DMS 273 (cell line): ENCODE data around the gene PKDCC.

Experiments
- DNase-seq: peaks from one replicate; lab custom pipeline; 2025; ENCODE audit not compliant: unreplicated experiment; lab: John Stamatoyannopoulos, UW

PKDCC gene, protein sequence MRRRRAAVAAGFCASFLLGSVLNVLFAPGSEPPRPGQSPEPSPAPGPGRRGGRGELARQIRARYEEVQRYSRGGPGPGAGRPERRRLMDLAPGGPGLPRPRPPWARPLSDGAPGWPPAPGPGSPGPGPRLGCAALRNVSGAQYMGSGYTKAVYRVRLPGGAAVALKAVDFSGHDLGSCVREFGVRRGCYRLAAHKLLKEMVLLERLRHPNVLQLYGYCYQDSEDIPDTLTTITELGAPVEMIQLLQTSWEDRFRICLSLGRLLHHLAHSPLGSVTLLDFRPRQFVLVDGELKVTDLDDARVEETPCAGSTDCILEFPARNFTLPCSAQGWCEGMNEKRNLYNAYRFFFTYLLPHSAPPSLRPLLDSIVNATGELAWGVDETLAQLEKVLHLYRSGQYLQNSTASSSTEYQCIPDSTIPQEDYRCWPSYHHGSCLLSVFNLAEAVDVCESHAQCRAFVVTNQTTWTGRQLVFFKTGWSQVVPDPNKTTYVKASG

DNA sequence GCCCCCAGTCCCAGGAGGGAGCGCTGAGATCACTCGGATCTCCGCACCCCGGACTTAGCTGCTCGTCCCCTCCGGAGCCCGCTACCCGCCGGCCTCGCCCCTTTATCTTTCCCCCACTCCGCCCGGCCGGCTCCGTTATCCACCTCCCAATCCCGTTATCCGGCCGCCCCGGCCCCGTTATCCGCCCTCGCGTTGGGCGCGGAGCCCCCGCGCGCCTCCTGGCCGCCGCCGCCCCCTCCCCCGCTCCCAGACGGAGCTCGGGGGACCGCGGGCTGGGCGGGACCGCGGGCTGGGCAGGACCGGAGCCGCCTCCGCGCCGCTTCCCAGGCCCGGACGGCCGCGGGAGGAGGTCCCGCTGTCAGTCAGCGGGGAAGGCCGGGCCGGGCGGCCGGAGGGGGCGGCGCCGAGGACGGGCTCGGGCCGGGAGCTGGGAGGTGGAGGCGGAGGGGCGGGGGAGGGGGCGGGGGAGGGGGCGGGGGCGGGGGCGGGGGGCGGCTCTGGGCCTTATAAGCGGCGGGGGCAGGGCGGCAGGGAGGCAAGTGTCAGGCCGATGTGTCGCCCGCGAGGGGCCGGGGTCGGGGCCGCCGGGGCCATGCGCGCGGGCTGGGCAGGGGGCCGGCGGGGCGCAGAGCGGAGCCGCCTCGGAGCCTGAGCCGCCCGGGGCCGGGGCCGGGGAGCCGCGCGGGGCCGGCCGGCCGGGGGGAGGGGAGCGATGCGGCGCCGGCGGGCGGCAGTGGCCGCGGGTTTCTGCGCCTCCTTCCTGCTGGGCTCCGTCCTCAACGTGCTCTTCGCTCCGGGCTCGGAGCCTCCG is at the start of gene PKDCC:
TSS of gene PKDCC (plus strand) at position 534 of the 811 bp plus-strand sequence. CDS start at position 713, 179 bp downstream.
- peak; percentile 95 for DNase-seq

DNA sequence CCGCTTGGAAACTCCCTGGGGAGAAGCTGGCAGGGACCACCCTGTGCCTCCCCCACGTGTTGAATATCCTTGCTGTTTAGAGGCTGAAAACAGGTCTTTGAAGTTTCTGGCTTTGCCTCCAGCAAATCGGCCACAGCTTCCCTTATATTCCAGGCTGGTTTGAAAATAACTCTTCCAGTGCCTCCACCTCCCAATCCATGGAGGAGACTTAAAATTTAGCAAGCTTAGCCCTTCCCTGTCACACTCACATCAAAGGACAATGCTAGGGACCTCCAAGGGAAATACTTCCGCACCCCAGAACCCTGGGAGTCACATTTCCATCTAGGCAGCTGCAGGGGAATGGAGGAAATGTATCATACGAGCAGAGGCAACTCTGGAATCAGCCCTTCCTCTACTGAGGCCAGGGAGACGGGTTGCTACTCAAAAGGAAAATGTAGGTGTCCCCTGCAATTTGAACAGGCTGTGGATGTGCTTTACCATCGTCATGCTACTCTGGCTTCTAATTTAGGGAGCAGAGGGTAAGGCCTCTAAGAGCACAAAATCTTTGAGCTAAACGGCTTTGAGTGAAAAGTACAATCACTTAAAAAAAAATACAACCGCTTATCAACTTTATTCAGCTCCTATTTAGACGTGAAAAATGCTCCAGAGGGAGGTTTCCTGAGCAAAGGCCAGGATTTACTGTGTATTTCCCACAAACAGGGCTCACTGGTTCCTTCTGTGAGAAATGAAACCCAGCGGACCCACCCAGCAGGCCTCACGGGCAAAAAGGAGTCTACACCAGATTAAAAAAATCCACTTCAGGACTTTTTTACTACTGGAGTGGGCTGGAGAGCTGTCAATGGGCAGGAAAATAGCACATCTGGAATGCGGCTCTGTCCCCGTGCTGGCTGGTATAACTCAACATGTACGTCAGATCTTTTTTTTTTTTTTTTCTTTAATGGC is 49.4 kb upstream of the PKDCC start:
- no peak for DNase-seq

DNA sequence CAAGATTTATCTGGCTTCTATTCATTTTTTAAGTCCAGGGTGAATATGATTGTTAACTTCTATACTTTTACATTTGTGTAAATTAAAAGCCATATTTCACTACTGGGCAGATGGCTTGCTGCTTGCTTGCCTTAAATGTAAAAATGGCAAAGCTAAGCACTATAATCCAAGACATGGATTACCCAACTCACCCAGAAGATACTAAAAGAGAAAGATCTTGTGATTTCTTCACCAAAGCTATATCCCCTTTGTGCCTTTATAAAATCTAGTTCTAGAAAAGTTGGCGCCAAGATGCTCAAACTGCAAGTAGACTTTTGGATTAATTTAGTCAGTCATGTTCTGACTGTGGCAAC is 48.7 kb upstream of the PKDCC start:
- no peak for DNase-seq

DNA sequence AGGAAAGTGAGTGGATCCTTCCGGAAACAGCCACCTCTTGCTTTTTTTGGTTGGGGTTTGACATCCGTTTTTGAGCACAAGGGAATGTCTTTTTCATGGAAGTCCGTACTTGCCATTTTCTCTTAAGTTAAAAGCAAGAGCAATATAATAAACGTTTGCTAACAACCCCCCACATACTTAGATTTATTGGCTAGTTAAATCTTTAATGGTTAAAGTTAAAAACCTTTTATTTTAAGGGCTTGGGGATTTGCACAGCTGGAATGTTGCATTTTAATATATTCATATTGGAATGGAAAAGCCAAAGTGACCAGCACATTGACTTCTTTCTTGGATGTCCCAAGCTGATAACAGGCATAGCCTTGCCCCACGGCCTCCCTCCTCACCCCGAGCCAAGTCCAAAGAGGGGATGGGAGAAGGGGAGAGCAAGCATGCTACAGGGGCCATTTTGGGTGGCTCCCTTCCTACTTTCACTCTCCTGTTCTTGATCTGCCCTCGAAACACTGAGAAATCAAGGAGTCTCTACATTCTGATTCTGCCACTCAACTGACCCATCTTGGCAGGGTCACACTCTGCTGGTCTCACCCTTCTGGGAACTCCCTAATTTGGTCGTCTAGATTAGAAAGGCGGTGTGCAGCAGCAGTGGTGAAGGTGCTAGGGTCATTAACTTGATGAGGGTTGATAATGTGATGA is 48.1 kb upstream of the PKDCC start:
- no peak for DNase-seq

DNA sequence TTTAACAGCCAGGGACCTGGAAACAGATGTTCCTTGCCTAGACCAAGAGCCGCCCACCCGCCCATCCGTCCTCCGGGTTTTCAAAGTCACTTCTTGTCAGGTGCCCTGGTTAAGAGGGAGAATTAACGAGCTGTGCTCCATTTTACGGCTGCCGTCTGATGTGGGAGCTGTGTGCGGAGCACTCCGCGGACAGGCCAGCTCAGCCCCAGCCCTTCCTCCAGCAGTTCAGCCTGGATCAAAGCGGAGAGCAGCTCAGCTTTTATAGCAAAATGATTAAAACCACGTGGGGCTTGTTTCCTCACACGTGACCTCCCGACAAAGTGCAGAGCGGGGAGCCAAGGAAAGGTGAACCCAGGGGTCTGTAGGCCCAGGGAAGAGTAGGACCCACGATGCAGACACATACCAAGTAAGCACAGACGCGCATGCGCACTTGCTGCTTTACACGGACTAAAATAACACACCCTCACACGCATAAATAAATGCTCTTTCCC is 46.1 kb upstream of the PKDCC start:
- no peak for DNase-seq

DNA sequence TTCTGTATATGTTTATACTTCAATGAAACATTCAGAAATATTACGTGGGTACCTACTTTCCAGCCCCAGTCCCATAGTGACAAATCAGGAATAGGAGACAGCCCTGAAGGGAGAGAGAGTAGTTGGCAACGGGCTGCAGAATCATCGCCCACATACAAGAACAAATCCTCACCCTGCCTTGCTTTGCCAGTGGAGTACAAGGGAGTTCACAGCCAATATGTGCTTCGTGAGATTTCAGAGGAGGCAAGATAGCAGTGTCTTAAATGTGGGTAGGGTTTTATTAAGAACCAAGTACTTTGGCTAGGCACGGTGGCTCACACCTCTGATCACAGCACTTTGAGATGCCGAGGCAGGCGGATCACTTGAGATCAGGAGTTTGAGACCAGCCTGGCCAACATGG is 40.3 kb upstream of the PKDCC start:
- no peak for DNase-seq

DNA sequence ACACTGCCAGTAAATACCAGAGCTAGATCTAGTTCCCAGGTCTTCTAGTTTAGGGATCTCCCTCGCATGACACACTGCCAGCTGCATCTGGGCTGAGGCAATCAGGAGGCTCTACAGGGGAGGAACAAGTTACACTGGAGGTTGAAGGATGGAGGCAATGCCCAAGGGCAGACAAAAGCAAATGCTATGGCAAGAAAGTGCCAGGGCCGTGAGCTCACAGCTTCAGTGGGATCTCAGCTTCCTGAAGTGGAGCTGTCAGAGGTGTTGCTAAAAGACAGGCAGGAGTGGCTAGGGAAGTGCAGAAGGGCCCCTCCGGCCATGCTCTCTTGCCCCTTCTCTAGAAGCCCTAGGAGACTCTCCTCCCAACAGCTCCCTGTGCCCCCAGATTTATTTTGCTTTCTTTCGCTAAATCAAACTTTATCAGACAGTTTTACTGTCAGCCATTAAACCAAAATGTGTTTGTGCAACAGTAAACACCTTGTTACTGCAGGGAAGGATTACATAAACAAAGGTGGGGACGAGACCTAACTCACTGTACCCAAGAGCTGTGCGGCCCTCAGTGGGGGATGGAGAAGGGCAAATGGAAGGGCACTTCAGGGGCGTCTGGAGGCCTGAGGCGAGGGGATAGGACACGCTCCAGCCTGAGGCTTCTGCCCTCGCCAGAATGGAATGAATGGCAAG is 39.4 kb upstream of the PKDCC start:
- no peak for DNase-seq

DNA sequence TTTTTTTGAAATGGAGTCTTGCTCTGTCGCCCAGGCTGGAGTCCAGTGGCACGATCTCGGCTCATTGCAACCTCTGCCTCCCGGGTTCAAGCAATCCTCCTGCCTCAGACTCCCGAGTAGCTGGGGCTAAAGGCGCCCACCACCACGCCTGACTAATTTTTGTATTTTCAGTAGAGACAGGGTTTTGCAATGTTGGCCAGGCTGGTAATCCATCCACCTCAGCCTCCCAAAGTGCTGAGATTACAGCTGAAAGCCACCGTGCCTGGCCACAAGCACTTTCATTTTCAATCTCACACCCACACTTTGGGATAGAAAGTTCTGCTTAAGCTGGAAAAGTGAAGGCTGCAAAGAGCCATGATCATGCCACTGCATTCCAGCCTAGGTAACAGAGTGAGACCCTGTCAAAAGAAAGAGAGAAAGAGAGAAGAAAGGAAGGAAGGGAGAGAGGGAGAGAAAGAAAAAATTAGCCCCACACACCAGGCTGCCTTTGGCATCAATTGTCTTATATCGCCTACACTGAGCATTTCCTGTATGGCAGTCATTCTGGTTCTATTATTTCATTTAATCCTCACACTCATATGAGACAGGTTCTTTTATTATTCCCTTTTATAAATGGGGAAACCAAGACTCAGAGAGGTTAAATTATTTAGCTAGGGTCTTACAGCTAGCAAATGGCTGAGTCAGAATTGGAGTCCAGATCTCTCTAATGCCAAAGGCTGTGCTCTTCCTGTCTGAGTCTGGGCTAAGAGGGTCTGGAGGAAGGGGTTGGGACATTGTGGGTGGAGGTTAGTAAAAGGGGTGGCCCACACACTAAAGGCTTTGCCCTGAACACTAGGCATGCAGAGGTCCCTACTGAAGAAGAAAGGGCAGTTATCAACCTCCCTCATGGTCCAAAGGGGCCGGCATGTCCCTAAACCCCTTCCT is 37.9 kb upstream of the PKDCC start:
- no peak for DNase-seq

DNA sequence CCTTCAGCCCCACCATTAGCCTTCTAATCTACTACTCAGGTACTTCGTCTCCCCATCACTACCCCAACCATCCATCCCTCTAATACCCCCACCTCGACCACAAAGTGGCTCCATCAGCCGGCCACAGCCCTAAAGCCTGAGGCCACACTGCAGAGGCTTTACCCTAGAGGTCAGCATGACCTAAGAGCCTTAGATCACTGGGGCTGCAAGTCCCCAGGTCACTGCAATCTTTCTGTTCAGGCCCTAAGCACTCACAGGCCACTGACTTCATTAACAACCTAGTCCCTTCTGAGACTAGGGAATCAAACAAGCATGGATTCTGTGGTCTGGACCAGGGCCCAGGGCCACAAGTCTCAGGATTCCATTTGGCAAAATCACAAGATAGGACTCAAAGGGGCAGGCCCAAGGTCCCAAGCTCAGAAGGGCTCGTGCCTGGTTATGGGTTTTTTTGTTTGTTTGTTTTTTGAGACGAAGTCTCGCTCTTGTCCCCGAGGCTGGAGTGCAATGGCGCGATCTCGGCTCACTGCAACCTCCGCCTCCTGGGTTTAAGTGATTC is 37.0 kb upstream of the PKDCC start:
- no peak for DNase-seq

DNA sequence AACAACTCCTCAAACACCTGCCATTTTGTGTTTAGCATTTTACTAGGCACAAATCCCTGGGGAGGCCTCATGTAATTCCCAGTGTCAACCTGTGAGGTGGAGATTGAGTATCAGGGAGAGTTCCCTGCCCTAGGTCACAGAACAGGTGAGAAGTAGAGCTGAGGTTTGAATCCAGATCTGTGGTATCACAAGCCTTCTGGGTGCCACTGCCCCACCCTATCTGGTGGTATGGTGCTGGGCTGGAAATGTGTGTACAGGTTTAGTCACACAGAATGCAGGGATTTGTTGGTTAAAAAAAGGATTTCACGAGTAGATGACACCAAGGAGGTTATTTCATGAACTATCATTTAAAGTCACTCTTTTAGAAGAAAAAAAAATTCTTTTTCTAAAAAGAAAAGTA is 35.7 kb upstream of the PKDCC start:
- no peak for DNase-seq

DNA sequence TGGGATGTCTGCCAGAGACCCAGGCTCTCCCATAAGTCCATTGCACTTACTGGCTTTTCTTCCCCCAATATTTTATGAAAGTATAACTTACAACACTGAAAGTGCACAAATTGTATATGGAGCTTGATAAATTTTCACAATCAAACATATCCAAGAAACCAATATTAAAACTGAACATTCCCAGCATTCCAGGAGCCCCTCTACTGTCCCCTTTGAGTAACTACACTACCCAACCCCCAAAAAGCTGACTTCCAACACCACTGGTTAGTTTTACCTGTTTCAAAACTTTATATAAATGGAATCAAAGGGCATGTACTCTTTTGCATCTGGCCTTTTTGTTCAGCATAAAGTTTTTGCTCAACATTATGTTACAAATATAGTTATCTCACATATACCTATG is 35.2 kb upstream of the PKDCC start:
- no peak for DNase-seq

DNA sequence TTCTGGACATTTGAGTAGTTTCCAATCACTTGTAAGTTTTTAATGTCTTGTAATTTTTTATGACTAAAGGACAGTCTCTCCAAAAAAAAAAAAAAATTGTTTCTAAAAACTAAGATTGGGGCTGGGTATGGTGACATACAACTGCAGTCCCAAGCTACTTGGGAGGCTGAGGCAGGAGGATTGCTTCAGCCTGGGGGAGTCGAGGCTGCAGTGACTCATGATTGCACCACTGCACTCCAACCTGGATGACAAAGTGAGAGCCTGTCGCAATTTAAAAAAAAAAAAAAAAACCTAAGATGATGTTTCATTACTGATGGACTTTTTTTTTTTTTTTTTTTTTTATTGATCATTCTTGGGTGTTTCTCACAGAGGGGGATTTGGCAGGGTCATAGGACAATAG is 34.4 kb upstream of the PKDCC start:
- no peak for DNase-seq

DNA sequence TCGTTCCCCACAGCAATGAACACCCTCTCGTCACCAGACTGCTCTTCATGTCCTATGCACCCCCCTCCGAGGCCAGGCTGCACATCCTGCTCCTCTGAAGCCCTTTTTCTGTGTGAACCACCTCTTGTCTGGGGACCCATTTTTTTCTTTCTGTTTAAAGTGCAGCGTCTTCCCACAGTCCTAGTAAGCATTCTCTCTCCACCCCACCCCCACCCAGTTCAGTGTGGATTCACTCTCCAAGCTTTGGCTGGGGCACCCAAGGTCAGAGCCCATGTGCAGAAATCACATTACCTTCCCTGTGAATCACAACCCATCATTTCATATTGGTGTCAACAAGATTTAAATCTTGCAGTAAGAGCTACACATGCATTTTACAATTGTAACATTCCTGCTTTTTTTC is 26.4 kb upstream of the PKDCC start:
- no peak for DNase-seq

DNA sequence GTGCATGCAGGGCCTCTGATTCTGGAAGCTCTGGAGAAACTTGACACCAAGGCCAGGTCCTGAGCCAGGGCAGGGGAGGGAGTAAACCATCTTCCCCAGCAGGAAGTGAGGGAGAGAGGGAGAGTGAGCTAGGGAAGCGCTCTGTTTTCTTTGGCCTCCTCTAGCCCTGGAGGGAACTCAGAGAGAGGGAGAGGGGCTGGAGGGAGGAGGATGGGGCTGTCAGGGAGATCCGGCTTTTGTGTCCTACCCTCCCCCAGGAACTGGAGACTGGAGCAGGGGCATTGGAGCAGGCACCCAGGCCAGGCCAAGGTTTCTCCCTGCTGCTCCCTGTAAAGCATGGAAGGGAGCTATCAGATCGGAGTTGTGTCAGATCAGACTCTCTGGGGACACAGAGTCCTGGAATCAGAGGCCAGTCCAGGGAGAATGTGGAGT is 22.7 kb upstream of the PKDCC start:
- peak; percentile 53 for DNase-seq

DNA sequence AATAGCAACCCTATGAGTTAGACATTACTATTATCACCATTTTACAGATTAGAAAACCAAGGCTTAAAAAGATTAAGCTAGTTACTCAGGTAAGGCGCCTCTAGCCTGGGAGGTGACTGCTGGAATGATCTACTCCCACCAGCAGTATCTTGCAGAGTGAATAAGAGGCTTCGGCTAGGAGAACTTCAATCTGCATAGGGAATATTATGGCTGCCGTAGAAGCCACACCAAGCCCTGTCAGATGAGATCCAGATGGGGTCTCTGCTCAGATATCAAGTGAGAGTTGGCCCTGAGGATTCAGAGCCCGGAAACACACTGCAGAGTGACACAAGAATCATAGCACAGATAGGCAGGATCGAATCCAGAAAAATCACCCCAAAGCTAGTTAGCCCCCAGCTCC is 21.5 kb upstream of the PKDCC start:
- no peak for DNase-seq

DNA sequence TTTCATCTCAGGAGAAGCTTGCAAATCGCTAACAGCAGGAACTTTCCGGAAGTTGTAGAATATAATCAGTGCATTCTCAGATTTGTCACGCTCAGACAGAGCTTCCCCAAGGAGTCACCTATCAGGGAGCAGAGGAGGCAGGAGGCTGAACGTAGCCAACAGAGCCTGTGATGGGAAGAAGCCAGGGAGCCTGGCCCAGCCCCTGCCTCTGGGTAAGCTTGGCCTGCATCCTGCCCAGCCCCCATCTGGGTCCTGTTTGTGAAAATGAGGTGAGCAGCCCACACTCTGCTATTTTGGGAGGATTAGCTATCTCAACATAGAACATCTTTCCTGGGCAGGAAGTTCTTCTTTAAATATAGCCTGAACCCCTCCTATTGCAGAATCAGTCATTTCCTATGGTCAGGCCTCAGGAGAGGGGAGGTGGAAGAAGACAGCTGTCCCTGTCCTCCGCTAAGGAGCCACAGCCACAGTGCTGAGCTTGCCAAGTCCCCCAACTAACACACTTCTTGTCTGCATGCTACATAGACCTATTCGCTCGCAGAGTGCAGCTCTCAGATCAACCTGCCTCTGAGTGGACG is 19.2 kb upstream of the PKDCC start:
- DNase-seq = no peak

DNA sequence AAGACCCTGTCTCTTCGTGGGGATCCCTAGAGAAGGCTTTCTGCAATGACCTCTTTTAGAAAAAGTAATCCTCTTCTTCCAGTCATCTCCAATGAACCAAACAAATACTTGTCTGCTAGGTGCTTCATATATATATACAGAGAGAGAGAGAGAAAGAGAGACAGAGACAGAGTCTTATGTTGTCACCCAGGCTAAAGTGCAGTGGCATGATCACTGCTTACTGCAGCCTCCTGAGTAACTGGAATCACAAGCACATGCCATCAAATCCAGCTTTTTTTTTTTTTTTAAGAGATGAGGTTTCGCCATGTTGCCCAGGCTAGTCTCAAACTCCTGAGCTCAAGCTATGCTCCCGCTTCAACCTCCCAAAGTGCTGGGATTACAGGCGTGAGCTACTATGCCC is 18.6 kb upstream of the PKDCC start:
- no peak for DNase-seq

DNA sequence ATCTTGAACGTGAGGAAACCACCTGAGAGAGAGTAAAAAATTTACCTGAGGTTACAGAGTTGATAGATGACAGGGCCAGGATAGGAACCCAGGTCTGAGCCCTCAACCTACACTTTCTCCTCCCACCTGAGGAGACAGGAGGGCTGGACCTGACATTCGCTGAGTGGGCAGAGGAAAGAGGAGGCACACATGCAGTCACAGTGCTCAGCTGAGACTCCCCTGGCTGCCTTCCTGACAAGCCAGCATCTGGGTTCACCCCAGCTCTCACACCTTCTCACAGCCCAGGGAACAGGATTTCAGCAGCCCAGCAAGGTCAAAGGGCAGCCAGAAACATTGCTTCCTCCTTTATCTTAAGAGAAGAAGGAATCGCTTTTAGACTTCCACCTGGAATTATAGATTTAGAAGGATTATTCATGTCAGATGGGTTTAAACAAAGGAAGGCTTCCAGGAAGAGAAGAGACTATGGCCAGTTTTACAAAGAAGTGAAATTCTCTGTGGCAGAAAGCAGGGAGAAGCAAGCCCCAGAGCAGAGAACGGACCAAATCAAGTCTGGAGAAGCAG is 18.1 kb upstream of the PKDCC start:
- no peak for DNase-seq
